ENCODE results near the gene HDAC11.

GRCh38 chr3:13516760-13517135, 36.6 kb downstream of the HDAC11 start:
- no peak for TF ChIP-seq EZH2phosphoT487 (IDR thresholded peaks at IDR 0.05; ENCODE audit: insufficient read depth, low read depth)
- TF ChIP-seq EZH2 (IDR thresholded peaks at IDR 0.05; ENCODE audit: insufficient read depth, poor library complexity, severe bottlenecking): no peak

All from GM23248 (cell line).